Activated CD4-positive, alpha-beta T cell treated with anti-CD3 and anti-CD28 coated beads, Interleukin-2, Interleukin-6, amounts not matched to agents 100 ng/mL and 50 ng/mL, durations not matched to agents 16 hours and 8 hours (primary cell): ENCODE results near the gene ENTPD6.
A peak's percentile ranks its signal among the peaks of the same experiment; 100 is the strongest.

Experiments
- DNase-seq: peaks from one replicate; pipeline ENCODE4 v3.0.0-alpha.2; 2020

Gene ENTPD6

DNA sequence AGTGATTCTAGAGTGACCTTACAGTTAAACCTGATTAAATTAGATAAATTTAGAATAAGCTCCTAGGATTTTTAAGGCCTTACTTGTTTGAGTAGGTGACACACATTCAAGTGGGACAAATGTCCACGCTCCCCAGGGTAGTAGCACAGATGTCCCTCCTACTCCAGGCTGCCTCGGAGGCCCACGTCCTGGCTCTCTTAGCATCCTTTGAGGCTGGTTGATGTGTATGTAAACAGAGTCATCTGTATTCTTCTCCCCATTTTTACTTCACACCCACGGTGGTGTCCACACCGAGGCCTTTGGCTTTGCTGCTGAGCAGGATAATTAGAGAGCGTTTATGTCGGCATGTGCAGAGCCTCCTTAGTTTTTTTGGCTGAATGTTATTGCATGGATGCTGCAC lies 15.8 kb downstream of the ENTPD6 start:
- DNase-seq = no peak

DNA sequence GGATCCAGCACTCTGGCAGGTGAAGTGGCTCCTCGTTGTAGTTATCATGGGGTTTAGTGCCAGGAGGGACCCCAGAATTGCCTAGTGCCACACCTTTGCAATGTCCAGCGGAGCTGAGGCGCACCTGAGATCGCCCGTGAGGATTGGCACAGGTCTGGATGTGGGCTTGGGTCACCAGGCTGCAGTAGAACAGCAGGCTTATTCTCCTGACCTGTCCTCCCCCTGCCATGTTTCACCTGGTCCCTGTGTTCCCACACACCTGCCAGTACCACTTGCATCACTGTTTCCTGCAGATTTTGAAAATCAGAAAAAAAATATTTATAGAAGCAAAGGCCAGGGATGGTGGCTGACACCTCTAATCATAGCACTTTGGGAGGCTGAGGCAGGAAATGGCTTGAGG lies 16.7 kb downstream of the ENTPD6 start:
- no peak for DNase-seq

DNA sequence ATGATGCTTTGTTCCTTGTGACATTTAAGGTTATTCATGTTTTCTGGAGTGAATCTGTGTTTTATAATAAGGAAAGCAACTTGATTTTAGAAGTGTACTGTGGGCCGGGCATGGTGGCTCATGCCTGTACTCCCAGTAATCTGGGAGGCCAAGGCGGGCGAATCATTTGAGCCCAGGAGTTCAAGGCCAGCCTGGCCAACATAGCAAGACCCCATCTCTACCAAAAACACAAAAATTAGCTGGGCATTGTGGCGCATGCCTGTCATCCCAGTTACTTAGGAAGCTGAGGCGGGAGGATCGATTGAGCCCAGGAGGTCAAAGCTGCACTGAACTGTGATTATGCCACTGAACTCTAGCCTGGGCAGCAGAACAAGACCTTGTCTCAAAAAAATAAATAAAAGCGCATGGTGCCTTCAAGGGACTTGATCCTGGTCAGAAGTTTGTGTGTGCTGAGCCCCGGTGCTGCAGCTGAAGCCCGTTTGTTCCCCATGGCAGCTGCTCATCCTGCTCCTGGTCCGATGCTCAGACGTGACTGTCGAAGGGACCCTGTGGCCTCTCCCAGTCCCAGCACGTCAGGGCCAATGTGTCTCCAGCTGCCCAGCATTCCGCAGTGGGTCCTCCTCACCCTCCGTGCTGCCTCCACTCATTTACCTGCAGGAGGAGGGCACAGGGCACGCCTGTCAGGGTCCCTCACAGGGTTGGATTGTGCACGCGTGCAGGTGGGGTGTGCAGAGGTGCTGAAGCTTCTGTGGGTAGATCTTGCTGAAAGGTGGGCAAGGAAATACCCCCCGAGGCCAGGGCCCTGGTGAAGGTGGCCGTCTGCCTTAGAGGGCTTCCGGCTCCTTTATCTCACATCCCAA lies 18.3 kb downstream of the ENTPD6 start:
- DNase-seq = no peak

DNA sequence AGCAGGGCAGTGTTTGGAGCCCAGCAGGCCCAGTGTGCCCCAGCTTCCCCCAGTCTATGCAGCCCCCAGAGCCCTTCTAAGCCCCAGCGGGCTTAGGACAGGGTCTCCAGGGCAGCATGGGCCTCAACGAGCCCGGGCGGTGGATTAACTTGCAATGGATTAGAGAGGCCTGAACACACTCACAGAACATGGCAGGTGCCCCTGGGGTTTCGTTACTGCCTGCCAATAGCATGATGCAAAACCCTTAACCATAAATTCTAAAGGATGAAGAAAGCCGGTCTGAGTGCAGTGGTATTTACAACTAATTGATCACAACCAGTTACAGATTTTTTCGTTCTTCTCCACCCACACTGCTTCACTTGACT lies 18.9 kb downstream of the ENTPD6 start:
- DNase-seq = no peak

DNA sequence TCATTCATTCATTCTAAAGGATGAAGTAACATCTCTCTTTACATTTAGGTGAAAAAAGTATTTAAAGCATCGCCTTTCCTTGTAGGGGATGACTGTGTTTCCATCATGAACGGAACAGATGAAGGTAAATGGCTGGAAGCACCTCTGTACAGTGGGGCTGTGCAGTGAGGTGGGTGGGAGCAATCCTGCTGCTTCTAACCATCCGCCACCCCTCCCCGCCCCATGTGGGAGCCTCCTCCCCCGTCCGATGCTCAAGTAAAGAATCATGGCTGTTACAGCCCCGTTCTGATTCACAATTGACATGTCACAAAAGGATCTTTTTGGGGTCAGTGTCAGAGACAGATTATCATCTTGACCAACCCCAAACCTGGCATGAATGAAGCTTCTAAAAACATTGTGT lies 19.3 kb downstream of the ENTPD6 start:
- no peak for DNase-seq

DNA sequence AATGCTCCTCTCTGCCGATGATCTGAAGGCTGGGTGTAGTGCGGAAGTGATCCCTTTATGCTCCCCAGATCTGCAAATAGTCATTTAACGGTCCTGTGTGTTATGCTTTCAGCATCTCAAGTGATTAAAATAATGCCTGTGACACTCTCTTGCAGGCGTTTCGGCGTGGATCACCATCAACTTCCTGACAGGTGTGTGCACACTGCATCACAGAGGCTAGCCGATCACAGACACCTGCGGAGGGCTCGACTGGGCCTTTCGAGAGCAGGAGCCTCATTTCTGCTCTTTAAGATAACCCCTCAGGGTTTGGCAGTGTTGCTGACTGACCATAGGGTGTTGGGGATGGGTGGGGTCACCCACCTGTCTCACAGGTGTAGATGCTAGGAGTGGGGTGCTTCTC lies 20.0 kb downstream of the ENTPD6 start:
- DNase-seq = no peak

DNA sequence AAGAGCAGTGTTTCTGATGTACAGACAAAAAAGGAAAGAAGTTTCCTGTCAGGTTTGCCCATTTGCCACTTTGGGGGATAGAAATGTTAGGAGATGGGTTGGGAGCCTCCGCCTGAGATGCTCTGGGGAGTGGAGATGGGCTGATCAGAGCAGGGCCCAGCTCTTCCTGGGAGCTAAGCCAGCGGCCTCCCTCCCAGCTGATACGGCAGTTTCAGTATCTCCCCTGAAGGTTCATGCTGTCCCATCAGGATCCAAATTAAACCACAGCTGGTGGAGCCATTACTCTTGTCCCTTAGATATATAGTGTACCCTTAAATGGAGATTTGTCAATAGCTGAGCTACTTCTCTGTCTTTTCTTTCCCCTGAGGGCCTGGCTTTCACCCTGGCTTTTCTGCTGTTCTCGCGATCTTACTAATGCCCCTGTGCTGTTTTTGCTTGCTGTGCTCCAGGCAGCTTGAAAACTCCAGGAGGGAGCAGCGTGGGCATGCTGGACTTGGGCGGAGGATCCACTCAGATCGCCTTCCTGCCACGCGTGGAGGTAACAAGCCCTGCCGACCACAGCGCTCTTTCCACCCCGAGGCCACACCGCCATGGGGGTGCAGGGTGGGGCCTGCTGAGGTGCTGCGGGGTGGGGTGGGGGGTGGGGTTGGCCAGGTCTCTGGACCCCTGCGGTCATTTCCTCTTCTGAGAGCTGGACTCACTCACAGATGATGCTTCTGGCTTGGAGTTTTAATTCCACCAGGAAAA lies 20.9 kb downstream of the ENTPD6 start:
- DNase-seq = no peak

DNA sequence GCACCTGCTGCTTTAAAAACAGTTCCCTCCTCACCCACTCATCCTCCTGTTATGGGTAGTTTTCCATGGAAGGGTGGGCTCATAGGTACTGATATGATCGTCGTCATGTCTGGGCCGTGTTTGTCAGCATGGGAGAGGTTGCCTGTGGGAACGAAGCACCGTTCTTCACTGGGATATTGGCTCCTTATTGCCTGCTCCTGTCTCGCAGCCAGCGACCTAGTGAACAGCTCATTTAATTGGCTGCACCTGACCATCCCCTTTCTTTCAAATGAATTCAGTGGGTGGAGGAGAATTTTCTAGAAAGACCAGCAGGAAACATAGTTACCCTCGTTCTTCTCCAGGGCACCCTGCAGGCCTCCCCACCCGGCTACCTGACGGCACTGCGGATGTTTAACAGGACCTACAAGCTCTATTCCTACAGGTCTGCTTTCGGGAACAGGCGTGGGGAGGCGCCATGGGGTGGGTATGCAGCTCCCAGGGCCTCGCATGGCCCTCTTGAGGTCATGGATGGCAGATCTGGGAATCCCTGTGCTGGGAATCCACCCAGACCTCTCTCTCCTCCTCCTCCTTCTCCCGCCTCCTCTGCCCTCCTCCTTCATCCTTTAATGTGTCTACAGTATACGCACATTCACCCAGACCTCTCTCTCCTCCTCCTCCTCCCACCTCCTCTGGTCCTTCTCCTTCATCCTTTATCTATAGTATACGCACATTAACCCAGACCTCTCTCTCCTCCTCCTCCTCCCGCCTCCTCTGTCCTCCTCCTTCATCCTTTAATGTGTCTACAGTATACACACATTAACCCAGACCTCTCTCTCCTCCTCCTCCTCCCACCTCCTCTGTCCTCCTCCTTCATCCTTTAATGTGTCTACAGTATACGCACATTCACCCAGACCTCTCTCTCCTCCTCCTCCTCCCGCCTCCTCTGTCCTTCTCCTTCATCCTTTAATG lies 21.9 kb downstream of the ENTPD6 start:
- DNase-seq = no peak

DNA sequence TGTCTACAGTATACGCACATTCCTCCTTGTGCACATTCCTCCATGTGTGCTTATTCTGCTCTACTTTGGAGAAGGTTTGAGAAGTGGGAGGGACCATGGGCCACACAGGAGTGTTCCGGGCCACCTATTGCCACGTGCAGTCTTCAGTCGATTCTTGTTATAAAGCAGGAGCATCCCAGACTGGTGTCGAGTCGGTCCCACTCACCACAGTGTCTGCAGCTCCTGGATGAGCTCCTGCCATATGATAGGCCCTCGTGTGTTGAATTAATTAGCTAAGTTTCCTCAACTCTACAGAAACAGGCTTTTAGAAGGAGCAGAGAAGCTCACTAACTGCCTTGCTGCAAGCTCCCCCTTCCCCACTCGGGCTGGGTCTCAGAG lies 22.6 kb downstream of the ENTPD6 start:
- no peak for DNase-seq

DNA sequence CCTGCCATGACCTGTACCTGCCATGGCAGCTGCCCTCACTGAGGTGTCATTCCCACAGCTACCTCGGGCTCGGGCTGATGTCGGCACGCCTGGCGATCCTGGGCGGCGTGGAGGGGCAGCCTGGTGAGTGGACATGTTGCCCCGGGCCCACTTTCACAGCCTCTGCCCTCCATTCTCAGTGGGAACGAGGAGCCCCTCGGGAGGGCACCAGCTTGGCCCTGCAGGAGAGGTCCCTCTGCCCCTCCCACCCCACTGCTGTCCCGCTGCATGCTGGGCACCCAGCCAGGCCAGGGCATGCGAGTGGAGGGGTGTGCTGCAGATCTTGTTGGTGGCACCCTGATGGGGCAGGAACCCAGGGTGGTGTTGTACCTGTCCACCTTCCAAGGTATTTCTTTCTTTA lies 23.0 kb downstream of the ENTPD6 start:
- DNase-seq = no peak

DNA sequence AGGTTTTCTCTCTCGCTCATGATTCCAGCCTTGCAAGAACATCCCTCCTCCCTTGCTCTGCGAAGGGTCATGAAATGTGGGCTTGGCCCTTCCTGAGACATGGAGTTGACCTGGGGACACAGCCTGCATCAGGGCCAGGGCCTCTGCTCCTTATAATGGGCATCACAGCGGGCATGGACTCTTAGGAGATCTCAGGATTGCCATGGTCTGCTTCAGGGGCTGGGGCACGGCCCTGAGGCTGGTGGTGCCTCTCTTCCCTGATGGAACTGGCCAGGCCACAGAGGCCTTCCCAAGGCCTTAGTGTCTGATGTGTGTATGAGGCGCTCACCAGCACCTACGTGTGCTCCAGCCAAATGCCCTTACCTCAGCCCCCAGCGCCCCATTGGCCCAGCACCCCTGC lies 23.9 kb downstream of the ENTPD6 start:
- no peak for DNase-seq

DNA sequence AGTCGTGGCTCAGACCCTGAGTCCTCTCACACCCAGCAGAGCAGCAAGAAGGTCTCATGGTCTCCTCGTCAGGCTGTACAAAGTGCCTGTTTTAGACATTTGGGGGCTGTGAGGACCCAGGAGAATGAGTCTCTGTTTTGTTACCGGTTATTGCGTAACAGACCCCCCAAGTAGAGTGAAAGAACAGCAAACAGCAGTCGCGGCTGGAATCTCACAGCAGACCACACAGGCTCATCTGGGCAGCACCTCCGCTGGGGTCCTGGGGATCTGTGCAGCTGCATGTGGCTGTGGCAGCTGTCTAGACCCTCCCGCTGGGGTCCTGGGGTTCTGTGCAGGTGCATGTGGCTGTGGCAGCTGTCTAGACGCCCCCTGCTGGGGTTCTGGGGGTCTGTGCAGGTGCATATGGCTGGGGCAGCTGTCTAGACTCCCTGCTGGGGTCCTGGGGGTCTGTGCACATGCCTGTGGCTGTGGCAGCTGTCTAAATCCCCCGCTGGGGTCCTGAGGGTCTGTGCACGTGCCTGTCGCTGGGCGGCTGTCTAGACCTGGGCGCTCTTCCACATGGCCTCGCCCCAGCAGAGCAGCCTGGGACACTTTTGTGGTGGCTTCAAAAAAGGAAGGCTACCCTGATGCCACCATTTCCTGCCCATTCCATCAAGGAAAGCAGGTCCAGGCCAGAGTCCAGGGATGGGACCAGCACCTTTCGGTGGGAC lies 24.7 kb downstream of the ENTPD6 start:
- DNase-seq = peak; percentile 22

DNA sequence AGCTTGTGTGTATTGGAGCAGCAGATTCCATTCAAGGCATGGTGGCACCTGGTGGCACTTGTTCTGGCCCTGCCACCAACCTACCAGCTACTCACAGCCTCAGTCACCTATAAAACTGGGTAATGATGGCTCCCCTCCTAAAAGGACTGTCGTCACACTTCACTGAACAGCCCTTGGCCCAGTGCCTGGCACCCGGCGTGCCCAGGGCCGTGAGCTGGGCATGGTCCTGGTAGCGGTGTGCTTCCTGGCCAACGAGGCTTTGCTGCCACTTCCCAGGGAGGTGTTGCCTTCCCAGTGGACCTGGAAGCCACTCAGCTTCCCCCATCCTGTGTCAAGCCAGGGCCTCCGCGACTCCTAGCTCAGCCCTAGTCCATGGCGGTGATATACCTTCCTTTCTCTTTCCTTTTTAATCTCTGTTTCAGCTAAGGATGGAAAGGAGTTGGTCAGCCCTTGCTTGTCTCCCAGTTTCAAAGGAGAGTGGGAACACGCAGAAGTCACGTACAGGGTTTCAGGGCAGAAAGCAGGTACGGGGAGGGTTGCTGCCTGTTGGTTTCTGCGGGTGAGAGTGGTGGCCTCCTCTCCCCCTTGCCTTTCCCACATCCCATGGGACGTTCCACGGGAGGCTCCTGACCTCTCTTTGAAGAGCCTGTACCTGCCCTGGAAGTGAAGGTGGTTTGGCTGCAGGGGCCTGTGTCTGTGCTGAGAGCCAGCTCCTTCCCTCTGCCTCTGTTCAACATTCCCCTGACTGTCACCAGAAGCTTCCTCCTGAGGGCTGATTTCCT lies 25.5 kb downstream of the ENTPD6 start:
- DNase-seq = no peak

DNA sequence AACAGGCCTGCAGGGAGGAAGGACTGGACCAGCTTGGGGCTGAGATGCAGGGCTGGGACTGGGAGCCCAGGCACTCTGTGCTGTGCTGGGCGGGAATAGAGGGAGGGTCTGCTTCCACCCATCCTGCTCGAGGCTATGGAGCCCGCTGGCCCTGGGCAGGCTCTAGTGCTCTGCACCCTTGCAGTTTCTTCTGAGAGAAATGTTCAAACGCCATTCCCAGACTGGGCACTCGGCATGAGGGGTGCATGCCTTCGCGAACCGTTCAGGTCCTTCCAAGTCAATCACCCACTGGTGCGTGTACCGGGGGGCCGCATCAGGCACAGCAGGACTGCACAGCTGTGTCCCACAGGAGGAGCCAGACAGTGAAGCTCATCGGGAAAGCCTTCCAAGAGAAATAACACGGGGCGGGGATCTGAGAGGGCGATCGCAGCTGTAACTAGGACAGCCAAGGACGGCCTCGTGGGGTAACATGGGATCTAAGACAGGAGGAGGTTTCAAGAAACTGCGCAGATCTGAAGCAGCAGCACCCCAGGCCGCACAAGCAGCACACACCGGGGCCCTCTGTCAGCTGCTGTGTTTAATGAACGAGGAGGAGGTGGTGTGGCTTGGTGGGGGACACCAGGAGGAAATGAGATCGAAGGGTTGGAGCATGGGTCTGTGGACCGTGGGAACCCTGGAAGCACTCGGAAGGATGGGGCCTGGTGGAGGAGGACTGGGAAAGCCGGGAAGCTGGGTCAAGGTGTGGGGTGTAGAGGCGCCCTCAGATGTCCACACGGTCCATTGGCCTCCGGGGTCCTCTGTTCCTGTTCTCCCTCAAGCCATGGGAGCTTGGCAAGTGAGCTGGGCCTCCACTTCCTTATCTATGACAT lies 26.3 kb downstream of the ENTPD6 start:
- DNase-seq = no peak

DNA sequence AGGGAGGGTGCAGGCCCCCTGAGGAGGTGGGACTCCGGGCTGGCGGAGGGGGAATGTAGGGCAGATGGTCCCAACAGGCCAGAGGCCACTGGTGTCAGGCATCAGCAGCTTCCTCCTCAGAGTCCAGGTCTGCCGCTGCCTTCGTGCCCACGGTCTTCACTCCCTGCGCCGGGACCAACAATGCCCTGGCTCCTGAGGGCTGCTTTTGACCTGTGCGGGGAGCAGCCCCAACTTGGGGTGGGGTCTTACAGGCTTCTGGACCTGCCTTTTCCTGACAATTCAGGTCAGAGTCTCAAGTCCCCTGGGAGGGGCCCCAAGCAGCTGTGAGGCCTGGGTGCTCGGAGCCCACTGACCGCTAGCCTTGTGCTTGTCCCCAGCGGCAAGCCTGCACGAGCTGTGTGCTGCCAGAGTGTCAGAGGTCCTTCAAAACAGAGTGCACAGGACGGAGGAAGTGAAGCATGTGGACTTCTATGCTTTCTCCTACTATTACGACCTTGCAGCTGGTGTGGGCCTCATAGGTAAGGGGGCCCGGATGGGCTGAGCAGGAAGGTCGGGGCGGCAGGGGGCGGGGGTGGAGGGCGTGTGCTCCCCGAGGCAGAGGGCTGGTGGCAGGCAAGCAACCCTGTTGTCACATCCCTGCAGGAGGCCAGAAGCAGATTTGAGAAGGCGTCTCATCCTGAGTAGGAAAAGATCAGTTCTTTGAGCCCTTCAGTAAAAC lies 27.1 kb downstream of the ENTPD6 start:
- DNase-seq = no peak

DNA sequence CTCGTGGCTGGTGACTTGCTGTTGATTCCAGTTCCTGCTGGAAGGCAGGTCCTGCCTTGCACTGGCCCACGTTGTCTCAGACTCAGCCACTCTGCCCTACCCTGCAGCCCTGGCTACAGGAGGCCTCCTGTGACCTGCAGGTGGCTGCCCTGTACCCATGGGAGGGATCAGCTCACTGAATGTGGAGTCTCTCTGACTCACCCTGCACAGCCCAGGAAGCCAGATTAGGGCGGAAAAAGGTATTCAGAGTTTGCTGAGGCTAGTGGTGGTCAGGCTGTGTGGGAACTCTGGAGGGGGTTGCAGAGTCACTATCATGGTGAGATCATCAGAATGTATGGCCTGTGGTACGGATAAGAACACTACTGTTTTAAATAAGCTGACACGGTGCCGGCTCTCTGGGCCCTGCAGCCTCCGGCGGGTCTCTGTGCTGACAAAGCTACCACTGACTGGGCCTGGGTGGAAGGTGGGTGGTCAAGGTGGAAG lies 27.7 kb downstream of the ENTPD6 start:
- peak; percentile 77 for DNase-seq

DNA sequence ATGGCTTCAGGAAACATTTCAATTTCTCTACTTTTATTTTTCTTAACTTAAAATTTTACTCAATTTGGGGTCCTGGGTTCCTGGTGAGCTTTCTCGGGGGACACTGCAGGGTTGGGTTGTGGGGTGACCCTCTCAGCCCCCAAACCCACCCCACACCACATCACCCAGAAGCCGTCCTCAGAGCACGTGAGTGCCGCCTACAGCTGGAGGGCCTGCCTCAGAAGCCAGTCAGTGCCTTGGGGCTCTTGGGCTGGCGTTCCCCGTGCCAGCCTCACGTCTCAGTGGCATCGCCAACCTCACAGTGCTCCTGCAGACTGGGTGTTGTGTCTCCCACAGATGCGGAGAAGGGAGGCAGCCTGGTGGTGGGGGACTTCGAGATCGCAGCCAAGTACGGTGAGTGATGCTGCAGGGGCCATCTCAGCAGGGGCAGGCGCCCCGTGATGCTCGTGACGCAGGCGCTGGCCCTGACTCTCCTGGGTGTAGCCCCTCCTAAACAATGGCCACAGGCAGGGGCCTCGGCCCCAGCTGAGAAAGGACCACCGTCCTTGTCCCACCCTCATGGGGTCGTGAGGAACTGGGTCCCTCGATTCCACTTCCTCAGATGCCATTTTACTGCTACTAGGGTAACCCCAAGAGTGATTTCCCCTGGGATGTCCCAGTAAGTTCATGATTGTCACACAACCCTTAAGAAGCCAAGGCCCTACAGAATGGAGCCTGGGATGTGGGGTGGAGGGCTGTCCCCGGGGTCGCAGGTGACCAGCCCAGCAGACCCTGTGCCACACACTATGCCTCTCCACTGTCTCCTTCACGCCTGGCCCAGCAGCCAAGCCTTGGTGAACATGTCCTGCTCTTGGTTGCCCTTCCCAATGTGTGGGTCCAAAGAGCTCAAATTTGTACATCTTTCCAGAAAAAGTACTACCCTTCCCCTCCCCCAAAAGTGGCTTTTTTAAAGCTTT lies 28.5 kb downstream of the ENTPD6 start:
- DNase-seq = no peak

DNA sequence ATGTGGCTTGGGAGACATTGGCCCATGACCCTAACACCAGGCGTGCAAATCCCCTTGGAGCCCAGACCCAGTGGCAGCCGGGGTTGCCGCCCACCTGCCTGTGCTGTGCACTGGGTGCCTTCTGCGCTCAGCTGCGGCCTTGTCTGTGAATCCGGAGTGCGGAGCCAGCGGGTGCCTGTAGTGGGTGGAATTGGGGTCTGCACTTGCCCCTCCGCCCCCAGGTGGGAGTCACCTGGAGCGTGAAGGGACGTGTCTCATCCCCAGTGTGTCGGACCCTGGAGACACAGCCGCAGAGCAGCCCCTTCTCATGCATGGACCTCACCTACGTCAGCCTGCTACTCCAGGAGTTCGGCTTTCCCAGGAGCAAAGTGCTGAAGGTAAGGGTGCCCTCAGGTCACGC lies 29.4 kb downstream of the ENTPD6 start:
- no peak for DNase-seq
